ENCODE data around the gene LCP1. TPM values are rescaled to one million over a fixed set of nuclear protein-coding genes. Genes with fewer than 3 reads are reported as not detected.
"Not testable (repeated sequence)": the region's sequence is repeated elsewhere in the genome, so short reads cannot be mapped to it uniquely, and the experiment has no call there.

The LCP1 gene, protein sequence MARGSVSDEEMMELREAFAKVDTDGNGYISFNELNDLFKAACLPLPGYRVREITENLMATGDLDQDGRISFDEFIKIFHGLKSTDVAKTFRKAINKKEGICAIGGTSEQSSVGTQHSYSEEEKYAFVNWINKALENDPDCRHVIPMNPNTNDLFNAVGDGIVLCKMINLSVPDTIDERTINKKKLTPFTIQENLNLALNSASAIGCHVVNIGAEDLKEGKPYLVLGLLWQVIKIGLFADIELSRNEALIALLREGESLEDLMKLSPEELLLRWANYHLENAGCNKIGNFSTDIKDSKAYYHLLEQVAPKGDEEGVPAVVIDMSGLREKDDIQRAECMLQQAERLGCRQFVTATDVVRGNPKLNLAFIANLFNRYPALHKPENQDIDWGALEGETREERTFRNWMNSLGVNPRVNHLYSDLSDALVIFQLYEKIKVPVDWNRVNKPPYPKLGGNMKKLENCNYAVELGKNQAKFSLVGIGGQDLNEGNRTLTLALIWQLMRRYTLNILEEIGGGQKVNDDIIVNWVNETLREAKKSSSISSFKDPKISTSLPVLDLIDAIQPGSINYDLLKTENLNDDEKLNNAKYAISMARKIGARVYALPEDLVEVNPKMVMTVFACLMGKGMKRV
- not detected in 2 replicates for total RNA-seq (2014; rRNA removed; shearing (Covaris generic))

DNA sequence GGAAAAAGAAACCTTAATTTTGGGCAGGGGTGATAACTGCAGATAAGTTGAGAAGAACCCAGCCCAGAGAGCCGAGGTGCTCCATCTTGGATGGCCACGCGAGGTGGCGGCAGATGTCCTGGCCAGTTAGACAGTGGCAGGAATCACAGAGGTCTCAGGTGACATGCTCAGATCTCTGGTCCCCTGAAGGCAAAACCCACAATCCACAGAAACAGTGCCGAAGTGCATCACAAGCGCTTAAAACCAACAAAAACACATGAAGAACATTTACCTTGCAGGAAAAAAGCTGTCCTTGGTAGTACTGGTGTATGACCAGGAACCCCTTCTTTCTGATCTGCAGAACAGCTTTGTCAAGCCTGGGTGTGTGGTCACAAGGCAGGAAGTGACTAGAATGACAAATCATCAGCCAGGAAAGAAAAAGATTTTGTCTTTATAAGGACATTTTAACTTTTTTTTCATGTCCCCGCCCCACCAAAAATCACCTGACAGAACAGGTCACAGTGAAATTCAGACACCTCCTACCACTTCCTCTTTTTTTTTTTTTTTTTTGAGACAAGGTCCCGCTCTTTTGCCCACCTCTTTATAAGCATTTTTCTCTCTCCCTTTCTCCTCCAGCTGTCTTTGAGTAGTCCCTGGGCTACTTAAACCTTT is at the start of gene LCP1:
TSS of gene LCP1 (minus strand) at position 338 of the 651 bp plus-strand sequence. CDS start 22,515 bp downstream, outside the sequence.
- Histone ChIP-seq H3K9me3 (replicated peaks) (no peaks in the 10 kb centered on the region), H3K36me3 (no peaks in the 10 kb centered on the region), H3K4me3 (no peak within 1 kb of the TSS), H3K4me1 (no peaks in the 10 kb centered on the region), H3K27ac (no peak within 1 kb of the TSS), H3K27me3 (no peaks in the 10 kb centered on the region)
- no peak for DNase-seq

DNA sequence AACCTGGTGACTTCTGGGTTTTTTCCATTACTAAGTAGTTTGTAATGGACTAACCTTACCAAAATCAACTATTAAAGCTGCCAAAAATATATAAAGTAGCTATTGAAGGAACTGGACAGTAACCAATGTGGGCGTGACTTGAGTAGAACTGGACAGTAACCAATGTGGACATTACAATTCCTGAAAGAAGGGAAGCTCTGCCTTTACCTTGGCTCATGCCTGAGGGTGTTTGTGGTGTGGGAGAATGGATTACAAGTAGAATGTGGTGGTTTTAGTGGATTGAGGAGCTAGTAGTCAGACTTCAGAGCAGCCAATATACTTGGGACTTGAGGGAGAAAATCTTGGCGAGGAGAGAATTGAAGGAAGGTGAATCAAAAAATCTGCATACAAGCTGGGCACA is 47.3 kb upstream of the LCP1 start:
- DNase-seq, result no peak
- H3K4me1 ChIP-seq, result no peaks in the 10 kb centered on the region
- H3K4me3 ChIP-seq, result no peak overlapping the region
- H3K27ac ChIP-seq, result no peak overlapping the region
- H3K9me3 ChIP-seq (replicated peaks), result no peaks in the 10 kb centered on the region
- H3K27me3 ChIP-seq, result no peaks in the 10 kb centered on the region
- no peaks in the 10 kb centered on the region for H3K36me3 ChIP-seq

GRCh38 chr13:46220234-46220633 is 38.3 kb upstream of the LCP1 start:
- not testable (repeated sequence) for H3K9me3 ChIP-seq (replicated peaks); H3K27me3 ChIP-seq; H3K27ac ChIP-seq; H3K36me3 ChIP-seq; H3K4me1 ChIP-seq; DNase-seq; H3K4me3 ChIP-seq

GRCh38 chr13:46214741-46215140 is 32.8 kb upstream of the LCP1 start:
- not testable (repeated sequence) for H3K4me1 ChIP-seq; DNase-seq; H3K27me3 ChIP-seq; H3K9me3 ChIP-seq (replicated peaks); H3K27ac ChIP-seq; H3K4me3 ChIP-seq; H3K36me3 ChIP-seq

DNA sequence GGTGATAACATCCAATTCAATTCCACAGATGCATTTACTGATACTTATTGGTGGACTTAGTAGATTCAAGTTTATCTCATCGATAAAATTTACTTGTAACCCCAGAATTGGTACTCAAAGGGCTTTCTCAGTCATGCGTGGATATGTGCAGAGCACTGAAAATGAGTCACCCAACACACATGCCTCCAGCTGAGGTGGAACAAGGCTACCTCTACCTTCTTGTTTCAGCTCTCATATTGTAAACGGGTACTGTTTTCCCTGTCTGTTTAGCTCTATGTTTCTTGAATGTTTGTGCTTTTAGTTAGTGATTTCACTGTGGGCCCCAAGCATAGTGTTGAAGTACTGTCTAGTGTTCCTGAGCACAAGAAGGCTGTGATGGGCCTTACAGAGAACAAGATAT is 31.3 kb upstream of the LCP1 start:
- no peak for DNase-seq
- Histone ChIP-seq H3K4me1 (no peaks in the 10 kb centered on the region), H3K27me3 (no peaks in the 10 kb centered on the region), H3K4me3 (no peak overlapping the region), H3K9me3 (replicated peaks) (no peaks in the 10 kb centered on the region), H3K36me3 (no peaks in the 10 kb centered on the region), H3K27ac (no peak overlapping the region)

DNA sequence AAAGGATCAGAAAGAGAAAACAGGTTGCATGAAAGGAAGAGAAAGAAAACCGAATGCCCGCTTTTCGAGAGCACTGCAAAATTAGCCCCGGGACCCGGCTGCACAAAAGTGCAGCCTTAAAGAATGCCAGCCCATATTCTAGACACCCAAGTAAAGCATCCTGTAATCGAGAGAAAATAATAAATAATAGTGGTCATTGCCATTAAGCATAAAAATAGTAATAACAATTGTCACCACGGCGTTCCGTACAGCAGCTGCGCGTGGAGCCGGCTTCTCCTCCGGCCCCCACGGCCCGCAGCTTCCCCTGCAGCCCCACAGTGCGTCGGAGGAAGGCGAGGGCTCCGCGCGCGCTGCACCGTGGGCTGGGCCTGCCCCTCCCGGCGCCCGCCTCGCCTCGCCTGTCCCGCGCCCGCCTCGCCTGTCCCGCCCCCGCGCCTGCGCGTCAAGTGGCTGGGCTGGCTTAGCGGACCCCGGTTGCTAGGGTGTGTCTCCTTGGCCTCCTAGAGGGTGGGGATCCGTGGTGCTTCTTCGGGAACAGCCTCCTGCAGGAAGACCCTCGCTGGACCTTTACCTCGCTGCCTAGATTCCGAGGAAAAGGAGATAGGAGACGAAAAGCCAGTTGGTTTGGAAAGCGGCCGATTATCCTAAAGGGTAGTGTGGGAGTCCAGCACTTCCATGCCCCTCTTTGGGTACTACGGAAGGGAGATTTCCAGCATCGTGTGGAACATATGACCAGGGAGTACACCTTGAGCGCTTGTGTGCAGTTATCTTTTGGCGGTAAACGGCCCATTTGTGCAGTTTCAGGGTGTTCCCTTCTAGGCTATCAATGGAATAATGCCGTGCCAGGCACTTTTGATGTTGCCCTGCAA is 29.7 kb upstream of the LCP1 start, which contains the start of gene LRRC63:
TSS of gene LRRC63 (plus strand) at position 446 of the 869 bp plus-strand sequence. CDS start 1,107 bp downstream, outside the sequence.
- Histone ChIP-seq H3K9me3 (replicated peaks) (no peaks in the 10 kb centered on the region), H3K4me1 (no peaks in the 10 kb centered on the region), H3K27me3 (no peaks in the 10 kb centered on the region), H3K4me3 (peak within 1 kb of the TSS; percentile 50), H3K27ac (no peak within 1 kb of the TSS), H3K36me3 (no peaks in the 10 kb centered on the region)
- peak; percentile 67 to 74 for DNase-seq

DNA sequence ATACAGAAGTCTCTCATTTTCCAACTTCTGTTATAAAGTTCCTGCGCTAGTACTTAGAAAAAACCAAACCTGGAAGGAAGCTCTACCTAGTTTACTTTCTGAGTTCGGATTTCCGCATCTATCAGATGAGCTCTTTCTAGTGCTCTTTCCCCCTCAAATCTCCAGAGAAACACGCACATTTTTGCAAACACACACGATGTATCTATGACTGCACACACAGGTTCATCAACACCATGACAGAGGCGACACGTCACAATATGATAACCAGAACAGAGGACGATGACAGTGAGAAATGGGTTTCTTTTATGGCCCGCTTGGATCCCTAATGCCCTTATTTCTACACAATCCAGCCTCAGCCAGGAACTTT is 29.1 kb upstream of the LCP1 start:
- Histone ChIP-seq H3K27me3 (no peaks in the 10 kb centered on the region), H3K36me3 (no peaks in the 10 kb centered on the region), H3K4me3 (peak overlapping the region; percentile 50), H3K4me1 (no peaks in the 10 kb centered on the region), H3K9me3 (replicated peaks) (no peaks in the 10 kb centered on the region), H3K27ac (no peak overlapping the region)
- no peak for DNase-seq

DNA sequence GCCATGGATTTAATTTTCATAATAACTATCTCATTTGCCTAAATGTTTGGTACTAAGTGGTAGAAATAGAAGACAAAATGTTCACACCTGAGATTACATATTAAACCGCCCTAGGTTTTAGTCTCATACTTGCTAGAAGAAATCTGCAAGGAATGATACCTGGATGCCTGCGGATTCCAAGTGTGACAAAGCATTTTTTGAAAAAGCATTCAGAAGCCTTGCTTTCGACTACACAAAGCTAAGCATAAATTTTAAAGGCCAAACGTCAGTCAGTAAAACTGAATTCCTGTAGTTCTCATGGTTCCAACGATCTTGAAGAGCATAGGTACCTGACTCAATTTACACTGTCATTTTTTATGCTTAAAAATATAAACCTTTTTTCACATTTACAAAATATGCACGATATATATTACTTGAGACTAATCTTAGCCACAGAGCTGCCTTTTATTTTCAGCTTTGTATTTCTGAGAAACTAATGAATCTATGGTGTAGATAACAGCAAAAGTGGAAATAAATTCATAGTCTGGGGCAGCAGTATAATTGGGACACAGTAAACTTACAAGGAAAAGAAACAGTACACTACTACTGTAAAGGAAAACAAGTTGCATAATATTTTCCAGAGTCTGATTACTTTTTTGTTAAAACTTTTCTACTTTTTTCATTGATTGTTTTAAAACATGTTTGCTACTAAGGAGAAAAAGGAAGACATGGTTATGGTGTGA is 28.5 kb upstream of the LCP1 start:
- DNase-seq, result no peak
- H3K27me3 ChIP-seq, result no peaks in the 10 kb centered on the region
- H3K9me3 ChIP-seq (replicated peaks), result no peaks in the 10 kb centered on the region
- no peaks in the 10 kb centered on the region for H3K36me3 ChIP-seq
- H3K4me3 ChIP-seq, result no peak overlapping the region; the same call in 1 of the 2 replicates
- no peak overlapping the region for H3K27ac ChIP-seq
- no peaks in the 10 kb centered on the region for H3K4me1 ChIP-seq

DNA sequence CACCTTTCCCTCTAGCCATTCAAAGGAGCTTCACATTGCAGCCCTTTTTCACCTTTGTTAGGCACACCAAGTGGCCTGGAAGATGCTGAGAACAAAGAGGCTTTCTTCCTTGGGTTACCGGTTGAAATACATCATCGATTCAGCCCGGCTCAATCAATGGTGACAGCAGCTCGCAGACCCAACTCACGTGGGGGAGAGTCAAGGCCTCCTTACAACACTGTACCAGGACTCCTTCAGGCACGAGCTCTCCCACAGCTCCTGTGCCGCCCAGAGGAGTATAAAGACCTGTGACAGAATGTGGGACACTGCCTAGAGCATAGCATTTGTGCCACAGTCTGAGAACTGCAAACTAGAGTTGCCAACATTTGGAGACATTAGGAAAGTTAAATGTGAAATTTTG is 25.9 kb upstream of the LCP1 start:
- no peak for DNase-seq
- Histone ChIP-seq H3K4me3 (no peak overlapping the region), H3K36me3 (no peaks in the 10 kb centered on the region), H3K27ac (no peak overlapping the region), H3K4me1 (no peaks in the 10 kb centered on the region), H3K9me3 (replicated peaks) (no peaks in the 10 kb centered on the region), H3K27me3 (no peaks in the 10 kb centered on the region)

DNA sequence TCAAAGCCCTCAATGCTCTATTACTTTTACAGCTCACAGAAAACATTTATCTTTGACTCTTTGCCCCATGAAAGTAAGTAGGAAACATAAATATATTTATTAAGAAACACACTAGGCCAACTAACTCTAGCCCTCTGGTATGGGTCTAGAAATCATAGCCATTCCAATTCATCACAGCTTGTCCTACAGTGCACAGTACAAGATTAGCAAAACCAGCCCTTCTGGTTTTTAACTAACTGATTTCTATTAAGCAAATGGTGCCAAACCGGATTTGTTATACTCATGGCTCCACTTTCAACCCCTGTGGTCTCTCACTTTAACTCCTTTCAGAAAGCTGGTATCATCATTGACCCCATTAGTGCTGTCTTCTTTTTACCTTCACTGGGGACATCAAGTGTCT is 24.2 kb upstream of the LCP1 start:
- Histone ChIP-seq H3K36me3 (no peaks in the 10 kb centered on the region), H3K4me1 (no peaks in the 10 kb centered on the region), H3K4me3 (no peak overlapping the region), H3K27me3 (no peaks in the 10 kb centered on the region), H3K27ac (no peak overlapping the region), H3K9me3 (replicated peaks) (no peaks in the 10 kb centered on the region)
- no peak for DNase-seq

- Histone ChIP-seq H3K4me3 (no peak overlapping the region), H3K4me1 (no peaks in the 10 kb centered on the region), H3K9me3 (replicated peaks) (no peaks in the 10 kb centered on the region), H3K27ac (no peak overlapping the region), H3K36me3 (no peaks in the 10 kb centered on the region), H3K27me3 (no peaks in the 10 kb centered on the region)
- no peak for DNase-seq
Observed at GRCh38 chr13:46202966-46203365, 21.0 kb upstream of the LCP1 start.

DNA sequence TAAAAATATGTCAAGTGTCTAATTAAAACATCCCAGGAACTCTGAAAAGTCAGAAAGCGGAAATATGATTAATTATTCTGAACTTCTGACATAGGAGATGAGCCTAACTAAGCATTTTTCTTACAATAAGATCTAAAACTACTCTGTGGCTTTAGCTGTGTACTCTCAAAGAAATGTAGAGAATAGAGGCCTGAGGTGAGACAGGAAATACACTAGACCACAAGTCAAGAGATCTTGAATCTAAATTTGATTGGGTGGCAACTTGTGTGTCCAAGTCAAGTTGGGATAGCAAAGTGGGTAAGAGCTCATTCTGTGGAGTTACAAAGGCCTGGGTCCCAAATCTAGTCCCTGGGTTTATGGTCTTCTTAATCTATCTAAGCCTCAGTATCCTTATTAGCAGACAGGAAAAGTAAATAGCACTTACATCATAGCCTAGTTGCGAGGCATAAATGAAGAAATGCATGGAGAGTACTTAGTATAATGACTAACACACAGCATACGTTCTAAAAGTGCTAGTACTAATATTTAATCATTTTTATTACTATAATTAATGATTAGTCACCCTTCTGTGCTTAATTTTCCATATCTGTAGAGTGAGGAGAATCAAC is 20.3 kb upstream of the LCP1 start:
- no peaks in the 10 kb centered on the region for H3K9me3 ChIP-seq (replicated peaks)
- H3K27ac ChIP-seq, result no peak overlapping the region
- H3K4me1 ChIP-seq, result no peaks in the 10 kb centered on the region
- H3K4me3 ChIP-seq, result no peak overlapping the region
- no peak for DNase-seq
- no peaks in the 10 kb centered on the region for H3K27me3 ChIP-seq
- H3K36me3 ChIP-seq, result no peaks in the 10 kb centered on the region

GRCh38 chr13:46198696-46199193 is 16.8 kb upstream of the LCP1 start:
- Histone ChIP-seq H3K27ac (no peak overlapping the region), H3K4me3 (no peak overlapping the region), H3K27me3 (no peaks in the 10 kb centered on the region), H3K9me3 (replicated peaks) (no peaks in the 10 kb centered on the region), H3K36me3 (no peaks in the 10 kb centered on the region), H3K4me1 (no peaks in the 10 kb centered on the region)
- DNase-seq, result no peak
